ENCODE data around the gene COPZ1. TPM values are rescaled to one million over a fixed set of nuclear protein-coding genes. Genes with fewer than 3 reads are reported as not detected.
A peak's percentile ranks its signal among the peaks of the same experiment; 100 is the strongest.
"Not testable (repeated sequence)": the region's sequence is repeated elsewhere in the genome, so short reads cannot be mapped to it uniquely, and the experiment has no call there.

Gene COPZ1
- total RNA-seq, 1 donor from 2014 or later, result 137 TPM

DNA sequence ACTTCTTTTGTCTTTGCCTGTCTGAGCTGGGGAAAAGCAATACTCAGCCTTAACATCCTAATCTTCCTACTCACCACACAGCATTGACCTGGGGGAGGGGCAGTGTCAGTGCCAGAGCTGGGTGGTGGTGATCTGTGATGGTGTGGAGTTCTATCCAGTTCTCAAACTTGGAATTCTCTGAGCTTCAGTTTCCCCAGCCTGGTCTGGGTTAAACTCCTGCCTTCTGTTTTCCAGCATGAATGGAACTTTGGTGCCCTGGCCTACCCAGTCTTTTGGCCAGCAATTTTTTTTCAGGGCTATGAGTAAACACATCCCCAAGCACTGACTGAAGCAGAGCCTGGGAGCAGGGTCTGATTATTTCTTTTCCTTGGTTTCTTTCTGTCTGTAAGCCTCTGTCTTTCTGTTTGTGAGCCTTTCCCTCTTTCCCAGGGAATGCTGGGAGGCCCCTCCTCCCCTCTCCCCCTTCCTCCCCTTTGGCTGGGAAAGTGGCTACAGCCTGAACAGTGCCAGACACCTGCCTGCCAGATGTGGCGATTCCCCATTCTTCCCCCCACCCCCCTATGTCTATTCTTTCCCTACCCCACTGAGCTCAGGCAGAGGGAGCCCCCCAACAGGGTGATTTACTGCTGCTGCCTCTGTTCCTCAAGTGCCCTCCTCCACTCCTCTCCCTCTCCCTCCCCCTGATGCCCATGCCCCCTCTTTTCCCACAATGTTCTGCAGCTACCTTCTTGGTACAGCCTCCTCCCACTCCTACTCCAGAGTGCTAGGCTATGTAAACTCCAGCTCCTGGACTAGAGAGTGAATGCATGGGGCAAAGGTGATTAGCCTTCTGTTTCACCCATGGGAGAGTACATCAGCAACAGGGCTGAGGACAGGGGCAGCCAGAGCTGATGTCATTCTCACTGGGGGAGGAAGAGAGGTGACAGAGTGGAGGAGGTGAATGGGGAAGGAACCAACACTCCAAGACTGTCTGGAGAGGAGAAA, 28.3 kb downstream of the COPZ1 start:
- Mint-ChIP-seq H3K4me3 (peak overlapping the region; percentile 63), H3K27ac (peak overlapping the region; percentile 99), H3K9me3 (no peaks in the 10 kb centered on the region), H3K36me3 (peaks cover 3% of the 10 kb centered on the region), H3K27me3 (ENCODE audit: low read depth) (no peaks in the 10 kb centered on the region), H3K4me1 (peaks cover 51% of the 10 kb centered on the region)
- TF ChIP-seq, protein P1, sequence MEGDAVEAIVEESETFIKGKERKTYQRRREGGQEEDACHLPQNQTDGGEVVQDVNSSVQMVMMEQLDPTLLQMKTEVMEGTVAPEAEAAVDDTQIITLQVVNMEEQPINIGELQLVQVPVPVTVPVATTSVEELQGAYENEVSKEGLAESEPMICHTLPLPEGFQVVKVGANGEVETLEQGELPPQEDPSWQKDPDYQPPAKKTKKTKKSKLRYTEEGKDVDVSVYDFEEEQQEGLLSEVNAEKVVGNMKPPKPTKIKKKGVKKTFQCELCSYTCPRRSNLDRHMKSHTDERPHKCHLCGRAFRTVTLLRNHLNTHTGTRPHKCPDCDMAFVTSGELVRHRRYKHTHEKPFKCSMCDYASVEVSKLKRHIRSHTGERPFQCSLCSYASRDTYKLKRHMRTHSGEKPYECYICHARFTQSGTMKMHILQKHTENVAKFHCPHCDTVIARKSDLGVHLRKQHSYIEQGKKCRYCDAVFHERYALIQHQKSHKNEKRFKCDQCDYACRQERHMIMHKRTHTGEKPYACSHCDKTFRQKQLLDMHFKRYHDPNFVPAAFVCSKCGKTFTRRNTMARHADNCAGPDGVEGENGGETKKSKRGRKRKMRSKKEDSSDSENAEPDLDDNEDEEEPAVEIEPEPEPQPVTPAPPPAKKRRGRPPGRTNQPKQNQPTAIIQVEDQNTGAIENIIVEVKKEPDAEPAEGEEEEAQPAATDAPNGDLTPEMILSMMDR (IDR thresholded peaks at IDR 0.05; ENCODE audit: unreplicated experiment), result no peak
- DNase-seq (ENCODE audit: low spot score in 2 of 2, unreplicated experiment in 2 of 2), result no peak

DNA sequence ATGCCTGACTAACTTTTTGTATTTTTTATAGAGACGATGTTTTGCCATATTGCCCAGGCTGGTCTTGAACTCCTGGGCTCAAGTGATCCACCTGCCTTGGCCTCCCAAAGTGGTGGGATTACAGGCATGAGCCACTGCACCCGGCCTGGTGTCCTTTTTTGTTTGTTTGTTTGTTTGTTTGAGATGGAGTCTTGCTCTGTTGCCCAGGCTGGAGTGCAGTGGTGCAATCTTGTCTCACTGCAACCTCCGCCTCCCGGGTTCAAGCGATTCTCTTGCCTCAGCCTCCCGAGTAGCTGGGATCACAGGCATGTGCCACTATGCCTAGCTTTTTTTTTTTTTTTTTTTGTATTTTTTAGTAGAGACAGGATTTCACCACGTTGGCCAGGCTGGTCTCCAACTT, 29.3 kb downstream of the COPZ1 start:
- not testable (repeated sequence) for H3K4me3 Mint-ChIP-seq; DNase-seq (ENCODE audit: low spot score in 2 of 2, unreplicated experiment in 2 of 2); H3K27me3 Mint-ChIP-seq (ENCODE audit: low read depth); H3K9me3 Mint-ChIP-seq; H3K36me3 Mint-ChIP-seq
- Mint-ChIP-seq H3K4me1 (peaks cover 44% of the 10 kb centered on the region), H3K27ac (peak overlapping the region; percentile 99)

DNA sequence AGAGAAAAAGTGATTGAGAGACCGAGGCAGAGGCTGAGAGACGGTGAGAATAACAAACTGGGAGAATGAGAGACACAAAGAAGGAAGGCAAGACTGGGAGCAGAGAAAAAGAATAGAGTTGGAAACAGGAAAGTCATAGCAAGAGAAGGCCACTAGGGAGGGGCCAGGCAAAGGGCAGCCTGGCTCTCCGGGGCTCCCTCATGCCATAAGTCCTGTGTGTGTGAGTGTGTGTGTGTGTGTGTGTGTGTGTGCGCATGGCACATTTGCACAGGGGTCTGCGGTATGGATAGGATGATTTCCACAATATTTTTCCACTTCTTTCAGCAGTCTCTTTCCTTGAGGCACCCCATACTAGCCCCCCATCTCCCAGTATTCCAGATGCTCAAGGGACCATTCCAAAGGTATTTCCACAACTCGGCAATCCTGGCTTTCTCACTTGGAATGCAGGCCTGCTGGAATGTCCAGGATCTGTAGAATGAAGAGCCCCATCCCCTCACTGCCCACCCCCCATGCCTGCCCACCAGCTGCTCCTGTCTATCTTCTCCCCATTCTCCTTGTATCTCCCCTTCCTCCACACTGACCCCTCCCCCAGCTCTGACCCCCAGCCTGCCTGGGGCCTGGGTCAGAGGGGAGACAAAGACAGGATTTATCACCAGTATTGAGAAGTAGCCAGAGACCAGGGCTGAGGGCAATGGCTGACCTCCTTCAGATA, 30.3 kb downstream of the COPZ1 start:
- Mint-ChIP-seq H3K9me3 (no peaks in the 10 kb centered on the region), H3K27me3 (ENCODE audit: low read depth) (no peaks in the 10 kb centered on the region), H3K4me1 (peaks cover 35% of the 10 kb centered on the region), H3K27ac (no peak overlapping the region), H3K4me3 (no peak overlapping the region), H3K36me3 (no peaks in the 10 kb centered on the region)
- TF ChIP-seq, protein P1 (IDR thresholded peaks at IDR 0.05; ENCODE audit: unreplicated experiment), result no peak
- no peak for DNase-seq (ENCODE audit: low spot score in 2 of 2, unreplicated experiment in 2 of 2)

DNA sequence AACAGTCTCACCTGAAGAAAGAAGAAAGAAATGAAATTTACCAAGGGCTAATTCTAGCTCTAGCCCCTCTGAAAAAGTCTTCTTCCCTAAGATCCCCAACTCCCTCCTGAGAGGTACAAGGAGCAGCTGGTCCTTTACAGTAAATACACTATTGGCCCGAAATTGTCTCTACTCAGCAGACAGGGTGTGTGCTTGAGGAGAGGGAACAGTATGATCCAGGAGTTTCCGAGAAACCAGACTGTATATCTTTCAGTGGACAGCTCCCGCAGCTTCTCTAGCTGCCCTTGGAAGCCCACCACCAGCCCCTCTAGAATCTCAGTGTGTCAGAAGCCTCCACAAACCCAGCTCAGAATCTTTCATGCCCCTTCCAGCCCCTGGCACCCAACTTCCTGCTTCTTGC, 31.3 kb downstream of the COPZ1 start:
- Mint-ChIP-seq H3K36me3 (no peaks in the 10 kb centered on the region), H3K9me3 (no peaks in the 10 kb centered on the region), H3K27me3 (ENCODE audit: low read depth) (no peaks in the 10 kb centered on the region), H3K4me1 (peaks cover 33% of the 10 kb centered on the region), H3K4me3 (no peak overlapping the region), H3K27ac (no peak overlapping the region)
- DNase-seq (ENCODE audit: low spot score in 2 of 2, unreplicated experiment in 2 of 2), result no peak
- TF ChIP-seq, protein P1 (IDR thresholded peaks at IDR 0.05; ENCODE audit: unreplicated experiment), result no peak

DNA sequence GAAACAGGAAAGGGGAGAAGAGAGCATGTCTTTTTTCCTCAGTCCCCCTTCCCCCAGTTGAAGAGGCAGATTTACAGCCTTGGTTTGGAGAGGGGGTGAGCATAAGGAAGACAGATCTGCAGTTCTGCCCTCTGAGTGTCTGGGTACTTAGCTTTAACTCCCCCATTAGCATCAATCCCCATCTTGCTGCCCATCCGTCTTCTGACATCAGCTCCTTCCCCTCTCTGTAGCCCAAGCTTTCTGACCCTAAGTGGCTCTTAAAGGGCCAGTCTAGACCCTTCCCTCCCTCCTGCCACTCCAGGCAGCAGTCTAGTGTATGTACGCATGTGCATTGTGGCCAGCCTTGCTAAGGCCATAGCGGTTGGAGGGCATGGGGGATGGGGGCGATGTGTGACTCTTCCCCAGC, 32.0 kb downstream of the COPZ1 start:
- peaks cover 26% of the 10 kb centered on the region for H3K4me1 Mint-ChIP-seq
- TF ChIP-seq, protein P1 (IDR thresholded peaks at IDR 0.05; ENCODE audit: unreplicated experiment), result no peak
- DNase-seq (ENCODE audit: low spot score in 2 of 2, unreplicated experiment in 2 of 2), result no peak
- no peaks in the 10 kb centered on the region for H3K9me3 Mint-ChIP-seq
- no peaks in the 10 kb centered on the region for H3K36me3 Mint-ChIP-seq
- no peaks in the 10 kb centered on the region for H3K27me3 Mint-ChIP-seq (ENCODE audit: low read depth)
- no peak overlapping the region for H3K4me3 Mint-ChIP-seq
- no peak overlapping the region for H3K27ac Mint-ChIP-seq
